NT2/D1 (cell line): ENCODE measurements around the gene UBQLNL.

Experiments used
- SUZ12 ChIP-seq: IDR thresholded peaks from 2 replicates; pipeline ENCODE4 v1.6.1; 2011; ENCODE audit not compliant: insufficient read length, insufficient read depth; ENCODE audit errors: extremely low read depth
- YY1 ChIP-seq: IDR thresholded peaks from 2 replicates; pipeline ENCODE4 v1.6.1; 2011; ENCODE audit not compliant: insufficient read length, insufficient read depth
- ZNF274 ChIP-seq: IDR thresholded peaks from 2 replicates; pipeline ENCODE4 v1.6.1; 2011; ENCODE audit warnings: mild to moderate bottlenecking, low read depth, low read length

GRCh38 chr11:5486003-5486402 is 30.5 kb downstream of the UBQLNL start:
- no peak for TF ChIP-seq YY1
- no peak for TF ChIP-seq SUZ12
- TF ChIP-seq ZNF274, result no peak
